Measurements from ENCODE around the gene ACTR3. TPM values are rescaled to one million over a fixed set of nuclear protein-coding genes. Genes with fewer than 3 reads are reported as not detected.

ACTR3 gene
- total RNA-seq, 4 donors from 2014 or later, result 94.6 to 127 (median 115) TPM

GRCh38 chr2:113981404-113982134 is 91.7 kb downstream of the ACTR3 start:
- TF ChIP-seq POLR2A (IDR thresholded peaks at IDR 0.05) (no peak), CTCF (IDR thresholded peaks at IDR 0.05) (no peak), POLR2AphosphoS5 (IDR thresholded peaks at IDR 0.05) (no peak), EP300 (IDR thresholded peaks at IDR 0.05) (no peak)
- 90% methylated on average over 8 of the region's 8 CpGs for WGBS
- H3K4me1 ChIP-seq, result no peaks in the 10 kb centered on the region
- H3K27ac ChIP-seq, result no peak overlapping the region
- no peak for DNase-seq (ENCODE audit: low spot score in 2 of 2)
- peaks cover 5% of the 10 kb centered on the region for H3K9me3 ChIP-seq
- H3K27me3 ChIP-seq, result no peaks in the 10 kb centered on the region
- no peaks in the 10 kb centered on the region for H3K36me3 ChIP-seq
- no peak overlapping the region for H3K4me3 ChIP-seq

- no peaks in the 10 kb centered on the region for H3K4me1 ChIP-seq
- no peak for DNase-seq (ENCODE audit: low spot score in 2 of 2)
- no peaks in the 10 kb centered on the region for H3K9me3 ChIP-seq
- no peak overlapping the region for H3K27ac ChIP-seq
- H3K27me3 ChIP-seq, result no peaks in the 10 kb centered on the region
- H3K36me3 ChIP-seq, result no peaks in the 10 kb centered on the region
- TF ChIP-seq EP300 (IDR thresholded peaks at IDR 0.05), result no peak
- TF ChIP-seq CTCF (IDR thresholded peaks at IDR 0.05), result no peak
- no peak for TF ChIP-seq POLR2AphosphoS5 (IDR thresholded peaks at IDR 0.05)
- TF ChIP-seq POLR2A (IDR thresholded peaks at IDR 0.05), result no peak
- 91% methylated on average over 7 of the region's 7 CpGs for WGBS
- no peak overlapping the region for H3K4me3 ChIP-seq
Measured at GRCh38 chr2:113985554-113986397, 95.9 kb downstream of the ACTR3 start.

- WGBS, result 69% methylated on average over 4 of the region's 4 CpGs
- Histone ChIP-seq H3K9me3 (no peaks in the 10 kb centered on the region), H3K27me3 (no peaks in the 10 kb centered on the region), H3K27ac (no peak overlapping the region), H3K4me1 (no peaks in the 10 kb centered on the region), H3K36me3 (no peaks in the 10 kb centered on the region), H3K4me3 (no peak overlapping the region)
- TF ChIP-seq POLR2AphosphoS5 (IDR thresholded peaks at IDR 0.05), result no peak
- TF ChIP-seq POLR2A (IDR thresholded peaks at IDR 0.05), result no peak
- TF ChIP-seq CTCF (IDR thresholded peaks at IDR 0.05), result no peak
- TF ChIP-seq EP300 (IDR thresholded peaks at IDR 0.05), result no peak
- no peak for DNase-seq (ENCODE audit: low spot score in 2 of 2)
Measured at GRCh38 chr2:113986762-113987290, 96.9 kb downstream of the ACTR3 start.

- Histone ChIP-seq H3K9me3 (no peaks in the 10 kb centered on the region), H3K36me3 (no peaks in the 10 kb centered on the region), H3K4me3 (no peak overlapping the region), H3K27me3 (no peaks in the 10 kb centered on the region), H3K27ac (no peak overlapping the region), H3K4me1 (no peaks in the 10 kb centered on the region)
- TF ChIP-seq CTCF (IDR thresholded peaks at IDR 0.05), result no peak
- no peak for DNase-seq (ENCODE audit: low spot score in 2 of 2)
- 65% methylated on average over 1 of the region's 1 CpG for WGBS
Measured at GRCh38 chr2:113992090-113992489, 102.2 kb downstream of the ACTR3 start.
